Measurements from ENCODE around the gene MAPK13.

The MAPK13 gene

GRCh38 chr6:36145495-36145894, 15.2 kb downstream of the MAPK13 start:
- in situ Hi-C loops (cut with MboI; ENCODE audit: low sequenced_read_pairs, unreplicated experiment), result no loop called here
- no peak for DNase-seq (ENCODE audit: low spot score)
- TF ChIP-seq, protein P1, sequence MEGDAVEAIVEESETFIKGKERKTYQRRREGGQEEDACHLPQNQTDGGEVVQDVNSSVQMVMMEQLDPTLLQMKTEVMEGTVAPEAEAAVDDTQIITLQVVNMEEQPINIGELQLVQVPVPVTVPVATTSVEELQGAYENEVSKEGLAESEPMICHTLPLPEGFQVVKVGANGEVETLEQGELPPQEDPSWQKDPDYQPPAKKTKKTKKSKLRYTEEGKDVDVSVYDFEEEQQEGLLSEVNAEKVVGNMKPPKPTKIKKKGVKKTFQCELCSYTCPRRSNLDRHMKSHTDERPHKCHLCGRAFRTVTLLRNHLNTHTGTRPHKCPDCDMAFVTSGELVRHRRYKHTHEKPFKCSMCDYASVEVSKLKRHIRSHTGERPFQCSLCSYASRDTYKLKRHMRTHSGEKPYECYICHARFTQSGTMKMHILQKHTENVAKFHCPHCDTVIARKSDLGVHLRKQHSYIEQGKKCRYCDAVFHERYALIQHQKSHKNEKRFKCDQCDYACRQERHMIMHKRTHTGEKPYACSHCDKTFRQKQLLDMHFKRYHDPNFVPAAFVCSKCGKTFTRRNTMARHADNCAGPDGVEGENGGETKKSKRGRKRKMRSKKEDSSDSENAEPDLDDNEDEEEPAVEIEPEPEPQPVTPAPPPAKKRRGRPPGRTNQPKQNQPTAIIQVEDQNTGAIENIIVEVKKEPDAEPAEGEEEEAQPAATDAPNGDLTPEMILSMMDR (IDR thresholded peaks at IDR 0.05; ENCODE audit: borderline replicate concordance, control extremely low read depth, extremely low read depth, insufficient read depth, missing control alignments), result no peak

- TF ChIP-seq, protein P1 (IDR thresholded peaks at IDR 0.05; ENCODE audit: borderline replicate concordance, control extremely low read depth, extremely low read depth, insufficient read depth, missing control alignments), result no peak
- no peak for DNase-seq (ENCODE audit: low spot score)
- in situ Hi-C loops (cut with MboI; ENCODE audit: low sequenced_read_pairs, unreplicated experiment), result no loop called here
Measured at GRCh38 chr6:36147294-36147693, 17.0 kb downstream of the MAPK13 start.

GRCh38 chr6:36149476-36149875, 19.2 kb downstream of the MAPK13 start:
- DNase-seq (ENCODE audit: low spot score), result no peak
- in situ Hi-C loops (cut with MboI; ENCODE audit: low sequenced_read_pairs, unreplicated experiment), result no loop called here

GRCh38 chr6:36150283-36150682, 20.0 kb downstream of the MAPK13 start:
- TF ChIP-seq, protein P1 (IDR thresholded peaks at IDR 0.05; ENCODE audit: borderline replicate concordance, control extremely low read depth, extremely low read depth, insufficient read depth, missing control alignments), result no peak
- no peak for DNase-seq (ENCODE audit: low spot score)
- in situ Hi-C loops (cut with MboI; ENCODE audit: low sequenced_read_pairs, unreplicated experiment), result no loop called here

More at GRCh38 chr6:36149476-36149875, 19.2 kb downstream of the MAPK13 start:
- TF ChIP-seq, protein P1 (IDR thresholded peaks at IDR 0.05; ENCODE audit: borderline replicate concordance, control extremely low read depth, extremely low read depth, insufficient read depth, missing control alignments), result no peak

DNA sequence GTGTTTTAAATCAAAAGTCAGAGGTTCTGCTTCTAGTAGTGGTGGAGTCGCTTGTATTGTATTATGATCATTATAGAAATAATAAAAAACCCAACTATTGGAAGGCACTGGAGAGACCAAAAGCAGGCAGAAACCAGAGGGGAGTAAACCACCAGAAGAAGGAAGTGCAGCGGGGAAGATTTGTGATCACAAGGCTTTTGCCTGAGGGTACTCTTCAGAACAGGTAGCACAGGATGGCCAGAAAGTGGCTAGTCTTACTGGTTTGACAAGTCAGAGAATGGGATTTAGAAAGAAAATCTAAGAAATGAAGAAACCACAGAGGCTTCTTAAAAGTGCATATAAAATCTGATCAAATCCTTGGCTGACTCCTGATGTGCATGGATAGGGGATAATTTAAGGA, 24.0 kb downstream of the MAPK13 start:
- in situ Hi-C loops (cut with MboI; ENCODE audit: low sequenced_read_pairs, unreplicated experiment), result no loop called here
- TF ChIP-seq, protein P1 (IDR thresholded peaks at IDR 0.05; ENCODE audit: borderline replicate concordance, control extremely low read depth, extremely low read depth, insufficient read depth, missing control alignments), result no peak
- DNase-seq (ENCODE audit: low spot score), result no peak

DNA sequence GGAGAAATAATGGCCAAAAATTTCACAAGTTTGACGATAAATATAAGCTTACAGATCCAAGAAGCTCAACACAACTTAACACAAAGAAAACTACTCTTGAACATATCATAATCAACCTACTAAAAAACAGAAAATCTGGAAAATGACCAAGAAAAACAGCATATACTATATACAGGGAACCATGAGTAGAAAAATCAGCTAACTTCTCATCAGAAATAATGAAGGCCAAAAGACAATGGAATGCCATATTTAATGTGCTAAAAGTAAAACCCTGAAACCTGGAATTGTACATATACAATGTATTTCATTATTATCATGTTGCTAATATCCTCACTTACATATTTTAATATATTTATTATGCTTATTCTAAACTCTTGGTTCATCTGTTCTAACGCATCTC, 25.3 kb downstream of the MAPK13 start:
- TF ChIP-seq, protein P1 (IDR thresholded peaks at IDR 0.05; ENCODE audit: borderline replicate concordance, control extremely low read depth, extremely low read depth, insufficient read depth, missing control alignments), result no peak
- in situ Hi-C loops (cut with MboI; ENCODE audit: low sequenced_read_pairs, unreplicated experiment), result no loop called here
- DNase-seq (ENCODE audit: low spot score), result no peak
